GM21529 (cell line): ENCODE measurements around the gene DDTL.
"Not testable (repeated sequence)": the region's sequence is repeated elsewhere in the genome, so short reads cannot be mapped to it uniquely, and the experiment has no call there.

Experiments
- ATAC-seq: cut with Tn5 transposase; IDR thresholded peaks from one replicate; pipeline ENCODE4 v1.9.1; 2021; ENCODE audit not compliant: unreplicated experiment

The DDTL gene

DNA sequence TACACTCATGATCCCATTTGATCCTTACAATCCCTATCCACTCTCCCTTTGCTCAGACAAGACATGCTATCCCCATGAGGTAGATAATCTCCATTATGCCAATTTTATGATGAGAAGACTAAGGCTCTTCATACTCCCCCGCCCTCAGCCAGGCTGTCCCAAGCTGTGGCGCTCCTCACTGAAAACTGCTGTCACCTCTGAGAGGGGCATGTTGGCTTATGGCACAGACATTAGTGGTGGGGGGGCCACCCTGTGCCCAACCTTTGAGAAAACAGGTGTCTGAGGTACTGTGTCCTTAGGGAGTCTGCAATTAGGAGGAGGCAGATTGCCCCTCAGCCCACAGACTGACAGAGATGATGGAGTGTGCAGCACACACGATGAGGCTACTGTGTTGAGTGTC is 2.4 kb downstream of the DDTL start:
- no peak for ATAC-seq

DNA sequence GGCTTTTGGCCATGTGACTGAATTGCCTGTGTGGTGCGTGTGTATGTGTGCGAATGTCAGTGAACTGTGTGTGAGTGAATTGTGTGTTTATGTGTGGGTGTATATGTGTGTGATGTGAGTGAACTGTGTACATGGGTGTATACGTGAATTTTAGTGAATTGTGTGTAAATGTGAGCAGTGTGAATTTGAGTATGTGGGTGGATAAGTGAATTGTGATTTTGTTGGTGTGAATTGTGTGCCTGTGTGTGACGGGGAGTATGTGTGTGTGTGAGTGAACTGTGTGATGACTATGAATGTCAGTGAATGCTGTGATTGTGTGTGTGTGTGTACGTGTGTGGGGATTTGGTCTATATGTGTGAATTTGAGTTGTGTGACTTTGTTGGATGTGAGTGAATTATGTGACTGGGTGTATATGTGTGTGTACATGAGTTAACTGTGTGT is 3.5 kb downstream of the DDTL start:
- ATAC-seq, result no peak

DNA sequence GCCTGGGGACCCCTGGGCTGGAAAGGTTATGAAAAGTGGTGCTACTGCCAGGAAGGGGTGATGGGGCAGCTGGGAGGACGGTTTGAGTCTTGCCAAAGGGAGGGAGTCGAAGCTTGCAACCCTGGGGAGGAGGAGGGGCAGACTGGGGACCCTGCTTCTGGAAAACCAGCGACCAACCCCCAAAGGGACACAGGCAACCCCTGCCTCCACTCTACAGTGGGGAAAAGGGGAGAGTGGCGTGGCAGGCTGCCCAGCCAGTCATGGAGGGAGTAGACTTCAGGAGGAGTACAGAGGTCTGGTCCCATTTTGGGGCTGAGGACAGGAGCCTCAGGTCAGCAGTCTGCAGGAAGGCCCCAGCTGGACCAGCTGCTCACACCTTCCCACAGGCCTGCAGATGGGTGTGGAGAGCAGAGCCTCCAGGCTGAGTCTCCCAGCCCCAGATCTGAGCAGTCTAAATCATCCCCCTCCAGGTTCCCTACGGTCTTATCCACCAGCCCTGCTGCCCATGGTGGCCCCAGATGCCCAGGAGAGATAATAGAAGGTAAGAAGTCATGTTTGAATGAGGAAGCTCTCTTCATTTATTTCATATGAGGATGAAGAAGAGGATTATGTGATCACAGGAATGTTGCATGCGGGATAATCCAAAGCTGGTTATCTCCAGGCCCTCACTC is 4.3 kb downstream of the DDTL start:
- ATAC-seq, result no peak

DNA sequence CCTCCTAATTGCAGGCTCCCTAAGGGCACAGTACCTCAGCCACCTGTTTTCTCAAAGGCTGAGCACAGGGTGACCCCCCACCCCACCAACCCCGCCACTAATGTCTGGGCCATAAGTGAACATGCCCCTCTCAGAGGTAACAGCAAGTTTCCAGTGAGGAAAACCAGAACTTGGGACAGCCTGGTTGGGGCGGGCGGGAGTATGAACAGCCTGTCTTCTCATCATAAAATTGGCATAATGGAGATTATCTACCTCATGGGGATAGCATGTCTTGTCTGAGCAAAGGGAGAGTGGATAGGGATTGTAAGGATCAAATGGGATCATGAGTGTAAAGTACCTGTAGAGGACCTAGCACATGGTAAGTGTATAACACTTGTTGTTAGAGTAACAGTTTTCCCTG is 5.2 kb downstream of the DDTL start:
- not testable (repeated sequence) for ATAC-seq

DNA sequence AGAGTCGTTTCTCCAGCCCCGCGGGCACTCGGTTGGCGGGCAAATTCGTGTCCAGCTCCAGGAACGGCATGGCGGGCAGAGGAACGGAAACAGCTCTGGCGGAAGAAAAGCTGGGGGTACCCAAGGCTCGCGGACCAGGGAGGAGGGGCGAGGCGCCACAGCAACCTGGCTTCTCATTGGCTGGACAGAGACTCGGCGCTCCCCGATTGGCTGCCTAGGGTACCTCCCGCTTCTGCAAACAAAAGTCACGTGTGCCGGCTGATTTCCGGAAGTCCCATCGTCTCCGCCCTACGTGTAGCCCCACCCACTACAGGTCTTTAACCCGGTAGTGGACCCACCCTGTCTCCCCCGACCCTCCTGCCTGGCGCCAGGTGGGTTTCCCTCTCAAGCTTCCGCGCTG is 7.7 kb downstream of the DDTL start, which contains the start of gene DDT:
DDT (minus strand) TSS at position 97 of the 400 bp plus-strand sequence; CDS start at position 70, 27 bp downstream.
- ATAC-seq, result peak; percentile 89

DNA sequence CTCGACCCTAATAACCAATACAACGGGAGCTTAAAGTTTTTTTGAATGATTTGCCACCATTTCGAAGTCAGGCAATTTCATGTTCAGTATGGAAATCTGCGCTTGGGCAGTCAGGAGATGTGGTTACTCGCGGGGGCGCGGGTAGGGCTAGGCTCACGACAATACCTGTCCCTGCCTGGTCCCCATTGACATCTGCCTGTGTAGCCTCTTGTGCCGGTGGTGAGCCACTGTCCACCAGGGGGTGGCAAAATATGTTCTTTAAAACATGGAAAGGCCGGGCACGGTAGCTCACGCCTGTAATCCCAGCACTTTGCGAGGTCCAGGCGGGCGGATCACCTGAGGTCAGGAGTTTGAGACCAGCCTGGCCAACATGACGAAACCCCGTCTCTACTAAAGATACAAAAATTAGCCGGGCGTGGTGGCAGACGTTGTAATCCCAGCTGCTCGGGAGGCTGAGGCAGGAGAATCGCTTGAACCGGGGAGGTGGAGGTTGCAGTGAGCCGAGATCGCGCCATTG is 8.2 kb downstream of the DDTL start:
- ATAC-seq, result peak; percentile 41

DNA sequence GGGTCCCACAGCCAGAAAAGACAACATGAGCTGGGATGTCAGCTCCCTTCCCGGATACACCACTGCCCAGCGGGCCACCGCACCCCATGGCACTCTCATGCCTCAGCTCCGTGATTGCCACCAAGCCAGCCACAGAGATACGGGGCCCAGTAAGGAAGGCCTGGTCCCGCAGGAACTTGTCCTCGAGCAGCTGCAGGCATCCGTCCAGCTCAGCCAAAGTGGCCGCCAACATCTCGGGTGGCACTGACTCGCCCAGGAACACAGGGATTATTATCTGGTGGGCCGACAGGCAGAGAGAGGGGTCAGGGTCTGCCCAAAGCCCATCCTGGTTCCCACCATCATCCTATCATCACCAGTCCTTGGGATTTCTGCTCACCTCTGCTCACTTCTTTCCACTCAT is 10.6 kb downstream of the DDTL start:
- not testable (repeated sequence) for ATAC-seq

DNA sequence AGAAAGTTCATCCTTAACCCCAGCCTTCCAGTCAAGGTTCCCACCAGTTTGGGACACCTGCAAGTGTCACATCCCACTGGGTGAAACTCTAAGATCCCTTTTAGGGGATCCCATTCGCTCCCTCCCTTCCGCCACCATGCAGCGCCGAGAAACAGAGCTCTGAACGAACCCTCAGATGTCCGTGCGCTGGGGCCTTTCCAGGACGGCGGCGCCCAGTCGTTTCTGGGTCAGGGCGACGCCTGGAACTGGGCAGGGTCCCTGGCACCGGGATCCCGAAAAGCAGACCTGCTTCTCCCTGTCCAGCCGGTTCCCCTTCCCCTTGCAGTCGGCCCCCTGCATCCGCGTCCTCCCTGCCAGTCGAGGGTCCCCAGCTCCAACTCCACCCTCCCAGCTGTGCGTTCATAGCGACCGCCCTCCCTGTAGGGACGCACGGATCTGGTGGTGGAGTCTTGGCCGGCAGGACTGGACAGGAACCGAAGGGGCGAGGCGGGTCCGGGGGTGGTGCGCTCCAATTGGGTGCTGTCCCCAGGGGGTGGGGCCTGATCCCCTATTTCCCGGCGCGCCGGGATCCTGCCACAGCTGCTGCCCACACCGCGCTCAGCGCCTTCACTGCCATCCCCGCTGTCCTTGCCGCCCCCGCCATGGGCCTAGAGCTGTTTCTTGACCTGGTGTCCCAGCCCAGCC is 13.0 kb downstream of the DDTL start, which contains the start of gene GSTT2:
GSTT2 (plus strand) TSS at position 578 of the 684 bp plus-strand sequence.
- not testable (repeated sequence) for ATAC-seq

DNA sequence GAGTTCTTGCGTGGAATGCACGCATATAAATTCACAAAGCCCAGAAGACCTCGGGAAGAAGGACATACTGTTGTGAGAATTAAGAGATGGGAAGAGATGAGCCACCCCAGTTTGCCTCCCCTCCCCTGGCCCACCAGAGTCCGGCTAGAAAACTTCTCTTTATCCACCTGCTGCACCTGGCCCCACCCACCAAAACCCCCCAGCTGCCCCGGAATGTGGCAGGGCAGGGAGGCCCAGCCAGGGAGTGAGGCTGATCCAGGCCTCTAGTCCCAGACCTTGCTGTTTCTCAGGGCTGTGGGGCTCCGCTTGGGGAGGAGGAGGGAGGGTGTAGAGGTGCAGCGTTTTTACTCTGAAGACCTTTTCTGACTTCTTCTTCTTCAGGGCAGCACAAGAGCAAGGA is 13.9 kb downstream of the DDTL start:
- not testable (repeated sequence) for ATAC-seq

DNA sequence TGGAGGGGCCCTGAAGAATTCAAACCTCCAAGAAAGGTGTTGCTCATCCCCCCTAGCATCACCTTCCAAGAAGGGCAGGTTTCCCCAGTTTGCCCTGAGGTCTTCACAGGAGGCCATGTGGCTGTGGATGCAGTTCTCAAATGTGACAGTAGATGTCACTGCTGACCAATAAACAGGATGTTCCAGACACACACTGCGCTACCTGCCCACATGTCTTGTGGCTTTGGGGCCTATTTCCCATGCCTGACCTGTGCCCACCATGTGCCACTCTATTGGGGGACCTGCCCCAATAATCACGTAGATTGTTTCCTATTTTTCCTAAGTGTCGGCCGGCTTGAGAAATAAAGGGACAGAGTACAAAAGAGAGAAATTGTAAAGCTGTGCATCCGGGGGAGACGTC is 17.7 kb downstream of the DDTL start:
- no peak for ATAC-seq

DNA sequence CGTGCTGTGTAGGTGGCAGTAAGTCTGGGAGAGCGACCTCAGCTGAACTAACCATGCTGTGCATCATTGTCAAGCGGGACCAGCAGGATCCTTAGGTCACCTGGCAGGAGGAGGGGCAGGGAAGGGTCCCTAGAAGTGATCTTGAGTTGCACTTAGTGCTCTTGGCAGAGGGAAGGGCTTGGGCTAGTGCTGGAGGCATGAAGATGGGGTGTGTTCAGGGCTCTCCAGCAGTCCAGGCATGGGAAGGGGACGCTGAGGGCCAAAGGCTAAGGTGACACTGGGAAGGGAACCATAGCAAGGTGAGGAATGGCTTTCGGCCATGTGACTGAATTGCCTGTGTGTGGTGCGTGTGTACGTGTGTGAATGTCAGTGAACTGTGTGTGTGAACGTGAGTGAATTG is 19.4 kb downstream of the DDTL start:
- ATAC-seq, result not testable (repeated sequence)

DNA sequence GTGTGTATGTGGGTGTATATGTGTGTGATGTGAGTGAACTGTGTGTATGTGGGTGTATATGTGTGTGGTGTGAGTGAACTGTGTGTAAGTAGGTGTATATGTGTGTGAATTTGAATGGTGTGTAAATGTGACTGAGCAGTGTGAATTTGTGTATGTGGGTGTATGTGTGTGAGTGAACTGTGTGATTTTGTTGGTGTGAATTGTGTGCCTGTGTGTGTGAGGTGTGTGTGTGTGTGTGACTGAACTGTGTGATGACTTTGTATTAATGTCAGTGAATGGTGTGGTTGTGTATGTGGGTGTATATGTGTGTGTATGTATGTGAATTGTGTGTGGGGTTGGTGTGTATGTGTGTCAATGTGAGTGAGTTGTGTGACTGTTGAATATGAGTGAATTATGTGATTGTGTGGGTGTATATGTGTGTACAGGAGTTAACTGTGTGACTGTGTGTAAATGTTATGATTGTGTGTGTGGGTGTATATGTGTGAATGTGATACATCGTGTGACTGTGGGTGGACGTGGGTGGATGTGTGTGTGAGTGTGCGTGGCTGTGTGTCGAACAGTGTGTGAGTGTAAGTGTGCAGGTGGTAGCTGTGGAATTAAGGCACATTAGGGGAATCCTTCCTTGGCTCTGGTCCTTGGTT is 20.0 kb downstream of the DDTL start:
- ATAC-seq, result not testable (repeated sequence)

DNA sequence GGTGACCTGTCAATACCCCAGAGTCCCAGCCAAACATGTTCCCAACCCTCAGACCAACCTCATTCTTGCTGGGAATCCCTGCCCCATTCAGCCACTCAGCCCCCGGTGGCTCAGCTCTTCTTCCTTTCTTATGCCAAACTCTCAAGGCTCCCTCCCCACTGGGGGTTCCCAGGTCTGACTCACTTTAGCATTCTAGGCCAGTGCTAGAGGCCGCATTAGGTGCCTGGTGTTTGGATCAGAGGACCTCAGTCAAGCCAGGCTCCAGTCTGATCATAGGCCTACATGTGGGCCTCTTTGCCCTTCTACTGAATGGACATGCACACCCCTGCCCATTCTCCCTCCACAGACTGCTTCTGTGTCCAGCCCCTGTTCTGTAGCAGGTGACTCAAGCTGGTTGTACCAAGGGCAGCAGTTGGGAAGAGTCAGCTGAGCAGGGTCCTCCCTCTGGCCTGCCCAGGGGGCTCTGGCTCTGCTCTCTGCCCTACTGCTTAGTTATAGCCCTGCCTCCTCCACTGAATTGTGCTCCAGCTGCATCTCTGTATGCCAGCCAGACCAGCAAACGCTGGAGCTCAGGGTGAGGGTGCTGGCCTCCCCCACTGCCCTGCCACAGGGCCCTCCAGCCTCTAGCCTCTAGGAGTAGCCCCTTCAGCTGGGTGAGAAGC is 23.0 kb downstream of the DDTL start:
- ATAC-seq, result not testable (repeated sequence)

DNA sequence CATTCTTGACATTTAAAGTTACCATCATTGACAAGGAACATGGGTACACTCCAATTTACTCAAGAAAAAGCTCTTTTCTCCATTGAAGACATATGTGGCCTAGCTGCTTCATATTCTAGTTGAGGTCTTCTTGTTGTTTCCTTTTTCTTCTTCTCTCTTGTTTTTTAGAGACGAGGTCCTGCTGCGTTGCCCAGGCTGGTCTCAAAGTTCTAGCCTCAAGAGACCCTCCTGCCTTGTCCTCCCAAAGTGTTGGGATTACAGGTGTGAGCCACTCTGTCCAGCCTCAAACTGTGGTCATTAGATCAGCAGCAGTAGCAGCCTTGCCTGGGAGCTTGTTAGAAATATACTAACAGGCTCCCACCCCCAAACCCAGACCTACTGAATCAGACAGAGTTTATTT is 26.4 kb downstream of the DDTL start:
- ATAC-seq, result not testable (repeated sequence)

DNA sequence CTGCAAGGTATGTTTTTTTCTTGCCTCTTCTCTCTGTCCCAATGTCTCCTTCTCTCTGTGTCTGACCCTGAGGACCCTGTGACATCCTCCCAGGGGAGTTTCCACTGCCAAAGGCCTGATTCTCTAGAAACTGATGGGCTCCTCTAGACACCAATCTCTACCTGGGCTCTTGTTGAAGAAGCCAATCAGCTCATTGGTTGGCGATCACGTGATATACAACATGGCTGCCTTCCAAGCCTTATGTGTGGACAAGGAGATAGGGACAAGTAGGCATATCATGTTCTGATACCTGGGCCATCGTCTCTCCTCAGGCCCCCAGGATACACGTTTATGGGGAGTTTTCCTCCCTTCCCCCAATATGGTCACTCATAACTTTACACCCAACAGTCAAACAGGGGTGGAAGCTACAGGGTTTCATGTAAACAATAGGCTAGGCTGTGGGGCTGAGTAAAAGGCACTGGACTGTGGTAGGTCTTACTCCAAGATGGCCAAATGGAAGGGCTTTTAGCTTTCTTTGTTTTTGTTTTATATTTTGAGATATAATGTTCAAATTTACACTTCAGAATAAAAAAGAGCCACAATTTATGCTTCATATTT is 27.0 kb downstream of the DDTL start:
- ATAC-seq, result not testable (repeated sequence)

DNA sequence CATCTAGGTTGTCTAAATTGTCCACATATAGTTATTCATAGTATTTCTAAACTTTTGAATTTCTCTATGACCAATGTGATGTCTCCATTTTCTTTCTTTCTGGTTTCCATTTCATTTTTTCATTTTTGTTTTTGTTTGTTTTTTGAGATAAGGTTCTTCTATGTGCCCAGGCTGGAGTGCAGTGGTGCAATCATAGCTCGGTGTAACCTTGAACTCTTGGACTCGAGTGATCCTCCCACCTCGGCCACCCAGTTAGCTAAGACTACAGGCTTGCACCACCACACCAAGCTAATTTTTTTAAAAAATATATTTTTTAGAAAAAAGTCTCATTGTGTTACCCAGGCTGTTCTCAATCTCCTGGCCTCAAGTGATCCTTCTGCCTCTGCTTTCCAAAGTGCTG is 30.4 kb downstream of the DDTL start:
- ATAC-seq, result no peak

DNA sequence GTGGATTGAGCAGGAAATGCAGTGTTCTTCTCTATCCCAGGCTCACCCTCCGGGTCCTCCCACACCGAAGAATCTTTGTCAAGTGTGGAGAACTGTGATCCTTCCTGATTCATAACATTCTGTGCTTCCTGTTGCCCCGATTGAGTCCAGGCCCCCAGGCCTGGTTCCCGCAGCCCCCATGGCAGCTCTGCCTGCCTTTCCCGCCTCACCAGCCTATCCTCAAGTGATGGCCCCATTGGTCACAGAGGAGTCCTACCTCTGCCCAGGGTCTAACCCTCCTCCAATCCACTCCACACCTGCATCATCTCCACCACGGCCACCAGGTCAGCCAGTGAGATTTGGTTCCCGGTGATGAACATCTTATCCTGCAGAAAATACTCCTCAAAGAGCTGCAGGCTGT is 33.1 kb downstream of the DDTL start:
- ATAC-seq, result not testable (repeated sequence)

DNA sequence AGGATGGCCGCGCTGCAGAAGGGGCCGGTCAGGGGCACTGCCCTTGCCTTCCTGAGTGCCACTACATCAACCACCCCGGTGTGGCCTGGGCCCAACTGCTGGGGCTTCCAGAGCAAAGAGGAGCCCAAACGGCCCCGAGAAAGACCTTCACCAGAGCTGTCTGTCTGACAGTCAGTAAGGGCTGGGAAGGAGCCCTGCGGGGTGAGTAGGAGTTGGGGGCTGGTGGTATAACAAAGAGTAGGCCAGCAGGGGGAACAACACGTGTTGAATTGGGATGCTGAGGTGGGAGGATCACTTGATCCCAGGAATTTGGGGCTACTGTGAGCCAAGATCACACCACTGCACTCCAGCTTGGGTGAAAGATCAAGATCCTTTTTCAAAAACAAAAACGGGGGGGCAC is 34.6 kb downstream of the DDTL start:
- no peak for ATAC-seq

DNA sequence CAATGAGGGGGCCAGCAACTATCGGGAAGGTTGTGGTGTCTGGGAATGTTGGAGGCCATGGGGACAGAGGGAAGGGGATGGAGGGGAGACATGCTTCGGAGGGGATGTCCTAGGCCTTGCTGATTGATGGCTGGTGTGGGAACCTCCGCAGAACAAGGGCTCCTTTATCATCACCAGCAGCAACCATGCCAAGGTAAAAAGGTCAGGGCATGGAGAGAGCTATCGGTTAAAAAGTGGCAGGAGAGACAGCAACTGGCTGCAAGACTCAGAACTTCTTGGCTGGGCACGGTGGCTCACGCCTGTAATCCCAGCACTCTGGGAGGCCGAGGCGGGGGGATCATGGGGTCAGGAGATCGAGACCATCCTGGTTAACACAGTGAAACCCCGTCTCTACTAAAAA is 35.6 kb downstream of the DDTL start:
- no peak for ATAC-seq

DNA sequence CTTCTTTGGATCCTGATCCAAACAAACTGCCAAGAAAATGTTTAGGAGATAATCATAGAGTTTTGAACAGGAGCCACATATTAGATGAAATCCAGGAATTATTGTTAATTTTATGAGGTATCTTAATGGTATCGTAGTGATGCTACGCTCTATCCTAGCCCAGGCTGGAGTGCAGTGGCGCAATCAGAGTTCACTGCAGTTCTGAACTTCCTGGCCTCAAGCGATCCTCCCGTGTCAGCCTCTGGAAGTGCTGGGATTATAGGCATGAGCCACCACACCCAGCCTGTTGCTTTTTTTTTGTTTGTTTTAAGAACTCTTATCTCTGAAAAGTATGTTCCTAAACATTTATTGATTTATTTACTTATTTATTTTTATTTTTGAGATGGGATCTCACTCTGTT is 36.2 kb downstream of the DDTL start:
- no peak for ATAC-seq

DNA sequence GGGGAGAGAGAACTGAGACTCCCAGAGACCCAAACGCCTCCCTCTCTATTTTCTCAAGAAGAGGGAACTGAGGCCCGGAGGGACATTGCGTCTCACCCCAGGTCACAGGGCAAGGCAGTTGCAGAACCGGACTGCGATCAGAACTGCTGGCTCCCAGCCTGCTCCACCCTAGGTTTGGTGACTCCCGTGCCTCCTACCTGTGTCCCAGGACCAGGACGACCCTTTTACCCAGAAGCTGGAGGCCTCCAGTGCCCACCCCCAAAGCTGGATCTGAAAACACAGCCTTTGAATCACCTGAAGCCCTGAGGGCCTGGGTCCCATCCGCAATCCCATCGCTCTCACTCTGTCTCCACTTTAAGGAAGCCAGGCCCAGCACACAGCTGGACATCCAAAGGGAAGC is 37.2 kb downstream of the DDTL start:
- ATAC-seq, result no peak
